ENCODE results near the gene CAV3. TPM values are rescaled to one million over a fixed set of nuclear protein-coding genes. Genes with fewer than 3 reads are reported as not detected.

Gene CAV3
- total and polyA plus RNA-seq, 2 donors from 2014 or later, result not detected

GRCh38 chr3:8766148-8766547, 32.5 kb downstream of the CAV3 start:
- Histone ChIP-seq H3K36me3 (ENCODE audit: control insufficient read depth in 2 of 3, insufficient read depth in 3 of 3, low read length in 3 of 3) (no peaks in the 10 kb centered on the region), H3K9ac (ENCODE audit: low read length in 3 of 3) (no peak overlapping the region), H3K4me1 (ENCODE audit: control insufficient read depth in 2 of 3, insufficient read depth in 2 of 3, low read depth in 1 of 3, low read length in 3 of 3) (peaks cover 0 to 17% (median 0%) of the 10 kb centered on the region in 3 donors), H3K27ac (ENCODE audit: low read depth in 2 of 2, low read length in 2 of 2) (no peak overlapping the region), H3K9me3 (ENCODE audit: control insufficient read depth in 2 of 3, insufficient read depth in 1 of 3, low read length in 3 of 3) (no peaks in the 10 kb centered on the region), H3K4me3 (ENCODE audit: low read length in 3 of 3) (no peak overlapping the region), H3K27me3 (ENCODE audit: control insufficient read depth, insufficient read depth, low read length) (peaks cover 14% of the 10 kb centered on the region)
- no peak for TF ChIP-seq CTCF (IDR thresholded peaks at IDR 0.05; ENCODE audit: borderline replicate concordance, extremely low read depth, insufficient read depth)
- DNase-seq (no peak), FAIRE-seq (no peak)
- intact Hi-C loops (cut with DNase I), result no loop called here

DNA sequence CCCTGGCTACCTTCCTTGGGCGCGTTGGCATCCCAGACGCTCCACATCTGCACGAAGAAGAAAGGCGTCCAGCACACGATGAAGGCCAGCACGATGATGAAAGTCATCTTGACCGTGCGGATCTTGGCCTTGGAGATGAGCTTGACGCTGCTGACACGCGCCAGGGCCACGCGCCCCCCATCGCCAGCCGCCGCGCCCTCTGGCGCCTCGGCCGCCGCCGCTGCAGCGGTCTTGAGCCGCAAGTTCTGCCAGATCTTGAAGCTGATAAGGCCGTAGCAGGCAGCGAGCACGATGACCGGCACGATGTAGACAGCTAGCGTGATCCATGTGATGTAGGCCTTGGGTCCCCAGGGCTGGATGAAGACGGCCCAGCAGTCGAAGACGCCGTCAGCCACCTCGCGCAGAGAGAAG, 33.7 kb downstream of the CAV3 start:
- peaks cover 0 to 17% (median 0%) of the 10 kb centered on the region in 3 donors for H3K4me1 ChIP-seq (ENCODE audit: control insufficient read depth in 2 of 3, insufficient read depth in 2 of 3, low read depth in 1 of 3, low read length in 3 of 3)
- no peak overlapping the region for H3K4me3 ChIP-seq (ENCODE audit: low read length in 3 of 3)
- FAIRE-seq (no peak), DNase-seq (peak in 1 of 5 donors; percentile 7)
- H3K9ac ChIP-seq (ENCODE audit: low read length in 3 of 3), result no peak overlapping the region
- intact Hi-C loops (cut with DNase I), result no loop called here
- H3K9me3 ChIP-seq (ENCODE audit: control insufficient read depth in 2 of 3, insufficient read depth in 1 of 3, low read length in 3 of 3), result no peaks in the 10 kb centered on the region
- no peak for TF ChIP-seq CTCF (IDR thresholded peaks at IDR 0.05; ENCODE audit: borderline replicate concordance, extremely low read depth, insufficient read depth)
- H3K27me3 ChIP-seq (ENCODE audit: control insufficient read depth, insufficient read depth, low read length), result peaks cover 14% of the 10 kb centered on the region
- no peak overlapping the region for H3K27ac ChIP-seq (ENCODE audit: low read depth in 2 of 2, low read length in 2 of 2)
- no peaks in the 10 kb centered on the region for H3K36me3 ChIP-seq (ENCODE audit: control insufficient read depth in 2 of 3, insufficient read depth in 3 of 3, low read length in 3 of 3)

GRCh38 chr3:8767667-8768363, 34.2 kb downstream of the CAV3 start:
- H3K9me3 ChIP-seq (ENCODE audit: control insufficient read depth in 2 of 3, insufficient read depth in 1 of 3, low read length in 3 of 3), result no peaks in the 10 kb centered on the region
- H3K4me1 ChIP-seq (ENCODE audit: control insufficient read depth in 2 of 3, insufficient read depth in 2 of 3, low read depth in 1 of 3, low read length in 3 of 3), result peaks cover 0 to 17% (median 0%) of the 10 kb centered on the region in 3 donors
- peaks cover 14% of the 10 kb centered on the region for H3K27me3 ChIP-seq (ENCODE audit: control insufficient read depth, insufficient read depth, low read length)
- no peaks in the 10 kb centered on the region for H3K36me3 ChIP-seq (ENCODE audit: control insufficient read depth in 2 of 3, insufficient read depth in 3 of 3, low read length in 3 of 3)
- no peak overlapping the region for H3K9ac ChIP-seq (ENCODE audit: low read length in 3 of 3)
- TF ChIP-seq CTCF (IDR thresholded peaks at IDR 0.05; ENCODE audit: borderline replicate concordance, extremely low read depth, insufficient read depth), result peak; percentile 1
- peak overlapping the region in 2 of 3 donors; percentile 17 to 28 for H3K4me3 ChIP-seq (ENCODE audit: low read length in 3 of 3)
- no peak overlapping the region for H3K27ac ChIP-seq (ENCODE audit: low read depth in 2 of 2, low read length in 2 of 2)
- intact Hi-C loops (cut with DNase I), result no loop called here
- peak in 4 of 5 donors; percentile 53 to 76 (median 62) for DNase-seq
- no peak for FAIRE-seq

All from kidney (tissue), 14 donors.